AG04450 (cell line): ENCODE data around the gene NME7. TPM values are rescaled to one million over a fixed set of nuclear protein-coding genes. Genes with fewer than 3 reads are reported as not detected.

ENCODE experiments used
- CTCF ChIA-PET: fragments of 300-600, 350-600 bp; formaldehyde crosslinking; extraction: SDS; loops from one replicate; lab custom pipeline; 2022; ENCODE audit warnings: antibody characterized with exemption, inconsistent platforms; lab: Charles Lee
- POLR2A ChIA-PET: fragments of 350-600 bp; formaldehyde crosslinking; extraction: SDS; loops from one replicate; lab custom pipeline; 2021; ENCODE audit warnings: antibody characterized with exemption, inconsistent platforms; lab: Yijun Ruan, JAX
- DNase-seq: peaks from one replicate; pipeline ENCODE4 v3.0.0-alpha.2; 2011; ENCODE audit warnings: low read depth, low spot score
- H3K27ac ChIP-seq: one replicate; pipeline ENCODE4 v1.5.1; 2012; ENCODE audit warnings: low read depth, low read length, control low read depth
- H3K27me3 ChIP-seq: one replicate; pipeline ENCODE4 v1.6.0; 2012; ENCODE audit warnings: low read length; ENCODE audit not compliant: control insufficient read depth, insufficient read depth
- H3K4me3 ChIP-seq: 2 replicates; pipeline ENCODE4 v1.5.1; 2011; ENCODE audit warnings: mild to moderate bottlenecking, low read depth, low read length, control low read depth
- H3K9me3 ChIP-seq: 2 replicates; pipeline ENCODE4 v1.5.1; 2012; ENCODE audit warnings: low read length; ENCODE audit not compliant: control insufficient read depth, insufficient read depth
- CTCF ChIP-seq: IDR thresholded peaks from 2 replicates; pipeline ENCODE4 v1.5.1; 2011; ENCODE audit warnings: low read depth, low read length, control low read depth, inconsistent platforms
- polyA plus RNA-seq: library from polyadenylated mRNA; depleted of rRNA; stranded (reverse); fragments of >200 nt; gene quantifications from 2 replicates; pipeline ENCODE4 v1.2.3, GENCODE V29; 2011

The NME7 gene
- polyA plus RNA-seq, 1 experiment, result 27.3 TPM

- TF ChIP-seq CTCF, result no peak
- CTCF ChIA-PET, result no interaction called here
- no peaks in the 10 kb centered on the region for H3K27me3 ChIP-seq
- H3K27ac ChIP-seq, result no peak overlapping the region
- DNase-seq, result no peak
- H3K9me3 ChIP-seq, result no peaks in the 10 kb centered on the region
- no peak overlapping the region for H3K4me3 ChIP-seq
- POLR2A ChIA-PET, result no interaction called here
Observed at GRCh38 chr1:169148472-169149252, 218.9 kb downstream of the NME7 start.

- Histone ChIP-seq H3K9me3 (no peaks in the 10 kb centered on the region), H3K27ac (no peak overlapping the region), H3K4me3 (no peak overlapping the region), H3K27me3 (no peaks in the 10 kb centered on the region)
- ChIA-PET POLR2A (no interaction called here), CTCF (interaction anchor here (0.6 kb wide), 1 partner anchor 23 kb away, joined by 3 read pairs; no protein-coding TSS in a partner anchor)
- TF ChIP-seq CTCF, result no peak
- no peak for DNase-seq
Observed at GRCh38 chr1:169146576-169147214, 220.9 kb downstream of the NME7 start.

- POLR2A ChIA-PET, result no interaction called here
- DNase-seq, result no peak
- CTCF ChIA-PET, result no interaction called here
- Histone ChIP-seq H3K4me3 (no peak overlapping the region), H3K27me3 (no peaks in the 10 kb centered on the region), H3K9me3 (no peaks in the 10 kb centered on the region), H3K27ac (no peak overlapping the region)
- no peak for TF ChIP-seq CTCF
Observed at GRCh38 chr1:169144941-169145626, 222.5 kb downstream of the NME7 start.

- POLR2A ChIA-PET, result no interaction called here
- no peak for TF ChIP-seq CTCF
- no peaks in the 10 kb centered on the region for H3K27me3 ChIP-seq
- CTCF ChIA-PET, result interaction anchor here (1.0 kb wide), 1 partner anchor 11 kb away, joined by 3 read pairs; no protein-coding TSS in a partner anchor
- no peak overlapping the region for H3K4me3 ChIP-seq
- H3K9me3 ChIP-seq, result no peaks in the 10 kb centered on the region
- DNase-seq, result no peak
- no peak overlapping the region for H3K27ac ChIP-seq
Observed at GRCh38 chr1:169143984-169144383, 223.6 kb downstream of the NME7 start.
